GM12878 (cell line): Measurements from ENCODE around the gene PPM1A. TPM values are rescaled to one million over a fixed set of nuclear protein-coding genes. Genes with fewer than 3 reads are reported as not detected.

Source experiments
- ATAC-seq: fragments of 200-7000 bp; cut with Tn5 transposase; 3 replicates; pipeline ENCODE4 v1.9.1; 2020; ENCODE audit warnings: mild to moderate bottlenecking, moderate library complexity
- BruUV-seq: library from RNA; stranded (reverse); fragments of 400-500 nt; replicated peaks from 2 replicates; lab custom pipeline; 2021; lab: Mats Ljungman, UMichigan
- CTCF ChIA-PET: fragments of 300-600 bp; sonication (Branson Sonifier 250); formaldehyde crosslinking; extraction: SDS; loops from one replicate; lab custom pipeline; 2021; ENCODE audit warnings: inconsistent platforms; lab: Yijun Ruan, JAX
- POLR2A ChIA-PET: fragments of 350-600 bp; formaldehyde crosslinking; extraction: SDS; loops from one replicate; lab custom pipeline; 2021; ENCODE audit warnings: inconsistent platforms; lab: Charles Lee
- RAD21 ChIA-PET: fragments of 300-600 bp; sonication (Branson Sonifier 250); formaldehyde crosslinking; loops from one replicate; lab custom pipeline; 2023; ENCODE audit warnings: antibody characterized with exemption; ENCODE audit not compliant: unreplicated experiment; lab: Charles Lee
- SMC1A ChIA-PET: fragments of 300-600 bp; sonication (Branson Sonifier 250); formaldehyde crosslinking; loops from one replicate; lab custom pipeline; 2023; ENCODE audit not compliant: unreplicated experiment, uncharacterized antibody; lab: Charles Lee
- DNase-seq: peaks from one replicate; pipeline ENCODE4 v3.0.0-alpha.2; 2011; ENCODE audit warnings: low read depth, low spot score
- FAIRE-seq: peaks from 3 replicates; lab custom pipeline; 2011; peaks lifted over from hg19 to GRCh38; lab: Jason Lieb, UNC
- H2AFZ ChIP-seq: 2 replicates; pipeline ENCODE4 v1.6.0; 2011; ENCODE audit warnings: low read depth, low read length, control low read depth; ENCODE audit not compliant: control insufficient read depth
- H3K27ac ChIP-seq: 2 replicates; pipeline ENCODE4 v1.5.1; 2011; ENCODE audit warnings: control low read depth; ENCODE audit not compliant: control insufficient read depth, insufficient read depth
- H3K27me3 ChIP-seq, 2 experiments: replicated peaks in 1 of 2; 2 replicates each; pipeline versions ENCODE4 v1.6.0 to v1.6.1; 2011; ENCODE audit warnings: low read length in 1 of 2; ENCODE audit not compliant: control insufficient read depth in 2 of 2, insufficient read depth in 2 of 2
- H3K36me3 ChIP-seq, 2 experiments: 2 replicates each; pipeline ENCODE4 v1.5.1; 2011; ENCODE audit warnings: low read length in 1 of 2; ENCODE audit not compliant: control insufficient read depth in 2 of 2, insufficient read depth in 2 of 2
- H3K4me1 ChIP-seq: 2 replicates; pipeline ENCODE4 v1.6.1; 2011; ENCODE audit warnings: mild to moderate bottlenecking, low read length, moderate library complexity, mixed read lengths; ENCODE audit not compliant: control insufficient read depth, insufficient read depth
- H3K4me2 ChIP-seq: 2 replicates; pipeline ENCODE4 v1.6.0; 2011; ENCODE audit warnings: control low read depth; ENCODE audit not compliant: control insufficient read depth, insufficient read depth
- H3K4me3 ChIP-seq: fragments of 200-600 bp; sonication (generic); 2 replicates; pipeline ENCODE4 v1.5.1; 2016
- H3K79me2 ChIP-seq: 2 replicates; pipeline ENCODE4 v1.6.0; 2011; ENCODE audit warnings: low read length; ENCODE audit not compliant: control insufficient read depth, insufficient read depth
- H3K9ac ChIP-seq: 2 replicates; pipeline ENCODE4 v1.8.0; 2011; ENCODE audit warnings: low read length, control low read depth, mixed read lengths; ENCODE audit not compliant: control insufficient read depth, insufficient read depth
- H3K9me3 ChIP-seq: replicated peaks from 3 replicates; pipeline ENCODE4 v1.5.1; 2011; ENCODE audit warnings: mild to moderate bottlenecking, low read length; ENCODE audit not compliant: control insufficient read depth, insufficient read depth
- H4K20me1 ChIP-seq: 2 replicates; pipeline ENCODE4 v1.6.0; 2011; ENCODE audit not compliant: control insufficient read depth, insufficient read depth
- MYC ChIP-seq: IDR thresholded peaks from 2 replicates; pipeline ENCODE4 v1.6.1; 2011; ENCODE audit warnings: mild to moderate bottlenecking, low read length, moderate library complexity, inconsistent platforms; ENCODE audit not compliant: insufficient read depth, insufficient replicate concordance, insufficient read length, severe bottlenecking
- SIX5 ChIP-seq: IDR thresholded peaks from 2 replicates; pipeline ENCODE4 v1.6.1; 2011; ENCODE audit warnings: mild to moderate bottlenecking, low read depth, low read length, moderate library complexity; ENCODE audit not compliant: severe bottlenecking
- ZBTB40 ChIP-seq: fragments of 450-650 bp; IDR thresholded peaks from 2 replicates; pipeline ENCODE4 v1.6.1; 2016; ENCODE audit warnings: mild to moderate bottlenecking, moderate library complexity, borderline replicate concordance
- WGBS: methylation state at CpG from one replicate; pipeline ENCODE4 v1.1.6; 2016; ENCODE audit warnings: low lambda C conversion rate; ENCODE audit not compliant: insufficient replicate concordance, insufficient coverage; ENCODE audit errors: missing lambda C conversion rate; 5-methylcytosine and 5-hydroxymethylcytosine counted together
- in situ Hi-C: fragments of 300-500 bp; cut with MboI; formaldehyde crosslinking; loops from 9 replicates; pipeline ENCODE4 v1.14.3; 2018; ENCODE audit warnings: mixed read lengths
- intact Hi-C: fragments of 100-400 bp; cut with micrococcal nuclease; formaldehyde crosslinking; loops from one replicate; pipeline ENCODE4 v1.14.2; 2022; ENCODE audit not compliant: unreplicated experiment
- polyA plus RNA-seq, 11 experiments: library from polyadenylated mRNA; depleted of rRNA in 4 of 11; unstranded in 6 of 11; stranded (reverse) in 5 of 11; fragments of >200 nt; fragmentation: Nextera tagmentation in 4 of 11; fragmentation: Illumina TruSeq in 1 of 11; extraction: Ambion mirVana in 4 of 11; extraction: Trizol in 1 of 11; gene quantifications; 1 replicate in 1 of 11; 2 replicates in 10 of 11; pipeline versions ENCODE4 v1.2.1 to v1.2.3, GENCODE V29; 2011 to 2016; ENCODE audit warnings: inconsistent platforms in 2 of 11, missing spikeins in 2 of 11, low read depth in 1 of 11
- total RNA-seq, 4 experiments: library from RNA; depleted of rRNA in 3 of 4; stranded (reverse); fragments of >200 nt in 3 of 4; fragmentation: Illumina TruSeq in 1 of 4; extraction: Trizol in 1 of 4; gene quantifications; 2 replicates each; pipeline versions ENCODE4 v1.2.1 to v1.2.3, GENCODE V29; 2013 to 2021
- TF ChIP-seq, protein P1 (sequence below): IDR thresholded peaks from 2 replicates; pipeline ENCODE4 v1.6.1; 2011; ENCODE audit warnings: mild to moderate bottlenecking, low read depth, low read length, moderate library complexity; ENCODE audit not compliant: insufficient replicate concordance

The PPM1A gene
- total and polyA plus RNA-seq, 10 of the 15 experiments (the other 5 are each of a cell fraction or from before 2014, with no cell fraction given), result 16.8 to 124 (median 47.0) TPM

GRCh38 chr14:60277605-60278190, 28.7 kb downstream of the PPM1A start:
- no peak overlapping the region for H2AFZ ChIP-seq
- no peak overlapping the region for H3K4me2 ChIP-seq
- no peak overlapping the region for H3K4me3 ChIP-seq
- peaks cover 8% of the 10 kb centered on the region for H3K4me1 ChIP-seq
- CTCF ChIA-PET, result interaction anchor here (1.6 kb wide), 1 partner anchor 9 kb away, joined by 4 read pairs; no protein-coding TSS in a partner anchor
- no peaks in the 10 kb centered on the region; the same call in 2 of the 3 replicates for H3K9me3 ChIP-seq
- no peaks in the 10 kb centered on the region for H4K20me1 ChIP-seq
- no peak overlapping the region for H3K9ac ChIP-seq
- POLR2A ChIA-PET, result interaction anchor here (1.7 kb wide), 1 partner anchor 22 kb away, joined by 6 read pairs; no protein-coding TSS in a partner anchor
- no peak overlapping the region for H3K27ac ChIP-seq
- peaks cover 2 to 5% of the 10 kb centered on the region in 2 experiments; a peak in 3 of 4 replicates for H3K36me3 ChIP-seq
- in situ Hi-C loops (no loop called here), intact Hi-C loops (no loop called here)
- H3K79me2 ChIP-seq, result peaks cover 66% of the 10 kb centered on the region
- no TSS peak for BruUV-seq
- DNase-seq (no peak), FAIRE-seq (no peak), ATAC-seq (peak; percentile 32)
- SMC1A ChIA-PET, result interaction anchor here (0.7 to 1.2 kb wide), 2 partner anchors 18 to 27 kb away, joined by 3 to 4 read pairs; no protein-coding TSS in a partner anchor
- 48% methylated on average over 2 of the region's 2 CpGs for WGBS
- H3K27me3 ChIP-seq, result no peaks in the 10 kb centered on the region
- RAD21 ChIA-PET, result interaction anchor here (0.6 to 1.7 kb wide), 2 partner anchors 21 to 24 kb away, joined by 3 to 7 read pairs; no protein-coding TSS in a partner anchor
- TF ChIP-seq ZBTB40 (no peak), MYC (no peak), SIX5 (no peak)
- TF ChIP-seq, protein P1, sequence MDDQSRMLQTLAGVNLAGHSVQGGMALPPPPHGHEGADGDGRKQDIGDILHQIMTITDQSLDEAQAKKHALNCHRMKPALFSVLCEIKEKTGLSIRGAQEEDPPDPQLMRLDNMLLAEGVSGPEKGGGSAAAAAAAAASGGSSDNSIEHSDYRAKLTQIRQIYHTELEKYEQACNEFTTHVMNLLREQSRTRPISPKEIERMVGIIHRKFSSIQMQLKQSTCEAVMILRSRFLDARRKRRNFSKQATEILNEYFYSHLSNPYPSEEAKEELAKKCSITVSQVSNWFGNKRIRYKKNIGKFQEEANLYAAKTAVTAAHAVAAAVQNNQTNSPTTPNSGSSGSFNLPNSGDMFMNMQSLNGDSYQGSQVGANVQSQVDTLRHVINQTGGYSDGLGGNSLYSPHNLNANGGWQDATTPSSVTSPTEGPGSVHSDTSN, result no peak
